Neural progenitor cell (in vitro differentiated cells): ENCODE data around the gene WDR55.

Experiments used
- CTCF ChIP-seq: fragments of 200-600 bp; sonication (generic); IDR thresholded peaks from 2 replicates; pipeline ENCODE4 v1.5.1; 2017; ENCODE audit warnings: antibody characterized with exemption, mild to moderate bottlenecking
- EZH2 ChIP-seq: fragments of 200-600 bp; sonication (generic); IDR thresholded peaks from 2 replicates; pipeline ENCODE4 v1.6.1; 2017; ENCODE audit warnings: antibody characterized with exemption, mild to moderate bottlenecking, moderate library complexity

GRCh38 chr5:140630292-140631035, 34.2 kb upstream of the WDR55 start:
- TF ChIP-seq EZH2 (no peak), CTCF (no peak)
